ENCODE data around the gene SOBP.

GRCh38 chr6:107546691-107547450 is 57.0 kb downstream of the SOBP start:
- TF ChIP-seq CTCF (IDR thresholded peaks at IDR 0.05) = no peak
- TF ChIP-seq POLR2A (IDR thresholded peaks at IDR 0.05) = no peak
